K562 (cell line): ENCODE data around the gene MOB3B. TPM values are rescaled to one million over a fixed set of nuclear protein-coding genes. Genes with fewer than 3 reads are reported as not detected.

Source experiments
- ATAC-seq: fragments of 200-7000 bp; cut with Tn5 transposase; 3 replicates; pipeline ENCODE4 v1.9.1; 2020; ENCODE audit warnings: moderate library complexity
- BruUV-seq: library from RNA; stranded (reverse); fragments of 400-500 nt; replicated peaks from 2 replicates; lab custom pipeline; 2021; lab: Mats Ljungman, UMichigan
- CTCF ChIA-PET: fragments of 300-600 bp; formaldehyde crosslinking; extraction: SDS; loops from one replicate; lab custom pipeline; 2021; ENCODE audit warnings: low intra/inter-chr PET ratio; lab: Yijun Ruan, JAX
- POLR2A ChIA-PET: fragments of 300-600, 350-650 bp; sonication (Branson Sonifier 250); formaldehyde crosslinking; extraction: SDS; loops from one replicate; lab custom pipeline; 2021; ENCODE audit warnings: antibody characterized with exemption, inconsistent platforms; lab: Yijun Ruan, JAX
- DNase-seq, 4 experiments: peaks; one replicate each; pipeline versions ENCODE4 v3.0.0 to v3.0.0-alpha.2; 2011 to 2018; ENCODE audit warnings: low spot score in 3 of 4, mixed read lengths in 3 of 4; ENCODE audit errors: extremely low read depth in 1 of 4
- FAIRE-seq: peaks from 2 replicates; lab custom pipeline; 2011; peaks lifted over from hg19 to GRCh38; lab: Jason Lieb, UNC
- H2AFZ ChIP-seq: 2 replicates; pipeline ENCODE4 v1.6.0; 2011; ENCODE audit warnings: low read depth, low read length, control low read depth, inconsistent platforms
- H3K27ac ChIP-seq: fragments of 200-600 bp; 3 replicates; pipeline ENCODE4 v1.8.0; 2011; ENCODE audit warnings: low read depth, mild to moderate bottlenecking, control low read depth, inconsistent platforms, low read length, moderate library complexity, mixed read lengths; ENCODE audit errors: extremely low read depth
- H3K27me3 ChIP-seq, 2 experiments: fragments of 300-600 bp in 1 of 2; 2 replicates in 1 of 2; 3 replicates in 1 of 2; pipeline versions ENCODE4 v1.6.0 to v1.8.0; 2011; ENCODE audit warnings: inconsistent platforms in 2 of 2, low read length in 2 of 2, mild to moderate bottlenecking in 1 of 2, mixed read lengths in 1 of 2, moderate library complexity in 1 of 2; ENCODE audit not compliant: control insufficient read depth in 2 of 2, insufficient read depth in 2 of 2
- H3K36me3 ChIP-seq: fragments of 300-600 bp; 3 replicates; pipeline ENCODE4 v1.8.0; 2011; ENCODE audit warnings: mild to moderate bottlenecking, low read length, inconsistent platforms; ENCODE audit not compliant: control insufficient read depth, insufficient read depth
- H3K4me1 ChIP-seq, 2 experiments: fragments of 200-600 bp in 1 of 2; replicated peaks in 1 of 2; 2 replicates in 1 of 2; 3 replicates in 1 of 2; pipeline versions ENCODE4 v1.5.1 to v1.8.0; 2011; ENCODE audit warnings: inconsistent platforms in 2 of 2, low read length in 2 of 2, mild to moderate bottlenecking in 1 of 2, mixed read lengths in 1 of 2, moderate library complexity in 1 of 2; ENCODE audit not compliant: control insufficient read depth in 2 of 2, insufficient read depth in 2 of 2
- H3K4me2 ChIP-seq: 2 replicates; pipeline ENCODE4 v1.6.1; 2011; ENCODE audit warnings: low read length, control low read depth, inconsistent platforms, mixed read lengths; ENCODE audit not compliant: insufficient read depth
- H3K4me3 ChIP-seq: fragments of 200-600 bp; sonication (generic), shearing (Covaris generic); 2 replicates; pipeline ENCODE4 v1.5.1; 2016; ENCODE audit warnings: control low read depth, inconsistent platforms
- H3K79me2 ChIP-seq: fragments of 200-600 bp; 3 replicates; pipeline ENCODE4 v1.8.0; 2011; ENCODE audit warnings: low read length, inconsistent platforms; ENCODE audit not compliant: control insufficient read depth, insufficient read depth
- H3K9ac ChIP-seq, 2 experiments: 2 replicates each; pipeline versions ENCODE4 v1.6.0 to v1.6.1; 2011; ENCODE audit warnings: low read depth in 2 of 2, low read length in 2 of 2, control low read depth in 1 of 2, inconsistent platforms in 1 of 2, mild to moderate bottlenecking in 1 of 2, mixed read lengths in 1 of 2; ENCODE audit not compliant: insufficient read depth in 1 of 2
- H3K9me1 ChIP-seq: one replicate; pipeline ENCODE4 v1.6.0; 2011; ENCODE audit warnings: inconsistent platforms, mild to moderate bottlenecking, low read length, moderate library complexity; ENCODE audit not compliant: control insufficient read depth, insufficient read depth
- H3K9me3 ChIP-seq: replicated peaks from 2 replicates; pipeline ENCODE4 v1.5.1; 2011; ENCODE audit warnings: low read depth, low read length, inconsistent platforms; ENCODE audit not compliant: control insufficient read depth, insufficient read depth
- H4K20me1 ChIP-seq: replicated peaks from 2 replicates; pipeline ENCODE4 v1.6.1; 2011; ENCODE audit warnings: low read length, inconsistent platforms, mixed read lengths; ENCODE audit not compliant: control insufficient read depth, insufficient read depth
- BRD4 ChIP-seq: fragments of 200-600 bp; sonication (generic); IDR thresholded peaks from 2 replicates; pipeline ENCODE4 v1.6.1; 2017; ENCODE audit warnings: inconsistent platforms
- ELF2 ChIP-seq: fragments of 250-450 bp; sonication (Bioruptor Pico); IDR thresholded peaks from 2 replicates; pipeline ENCODE4 v1.5.0; 2021; ENCODE audit warnings: mild to moderate bottlenecking
- MED1 ChIP-seq: sonication (generic); formaldehyde crosslinking; IDR thresholded peaks from 2 replicates; pipeline ENCODE4 v1.8.1; 2023; ENCODE audit warnings: missing genetic modification reagents, borderline replicate concordance
- RBM22 ChIP-seq: fragments of 200-400 bp; formaldehyde crosslinking; IDR thresholded peaks from 2 replicates; pipeline ENCODE4 v1.6.1; 2018; ENCODE audit warnings: low read length, low read depth; ENCODE audit not compliant: poor library complexity, severe bottlenecking
- SMAD4 ChIP-seq: fragments of 250-450 bp; sonication (Bioruptor Pico); conservative IDR thresholded peaks from 2 replicates; pipeline ENCODE4 v1.8.0; 2021; ENCODE audit warnings: inconsistent platforms, mild to moderate bottlenecking, moderate library complexity
- THRB ChIP-seq: fragments of 450-650 bp; formaldehyde crosslinking; conservative IDR thresholded peaks from 2 replicates; pipeline ENCODE4 v1.4.0; 2022; ENCODE audit warnings: mild to moderate bottlenecking, missing genetic modification characterization
- TRIM25 ChIP-seq: fragments of 450-650 bp; IDR thresholded peaks from 2 replicates; pipeline ENCODE4 v1.7.0; 2016; ENCODE audit warnings: borderline replicate concordance
- YY1 ChIP-seq, 3 experiments: IDR thresholded peaks; 2 replicates each; pipeline ENCODE4 v1.6.1; 2011; ENCODE audit warnings: low read length in 2 of 3, mild to moderate bottlenecking in 2 of 3, moderate library complexity in 2 of 3, borderline replicate concordance in 1 of 3, control low read depth in 1 of 3, low read depth in 1 of 3; ENCODE audit not compliant: insufficient read depth in 3 of 3, insufficient replicate concordance in 2 of 3, control insufficient read depth in 1 of 3, insufficient read length in 1 of 3; ENCODE audit errors: extremely low read depth in 1 of 3
- ZBED1 ChIP-seq: IDR thresholded peaks from 2 replicates; pipeline ENCODE4 v1.6.1; 2014
- ZNF644 ChIP-seq: fragments of 200-800 bp; sonication (Bioruptor generic); IDR thresholded peaks from 2 replicates; pipeline ENCODE4 v1.6.1; 2016; ENCODE audit warnings: low read depth, missing genetic modification characterization, missing compliant biosample characterization
- WGBS: fragments of 100-300 bp; shearing (Covaris generic); methylation state at CpG from one replicate; pipeline ENCODE4 v1.1.6; 2016; ENCODE audit warnings: low coverage, mixed read lengths; ENCODE audit not compliant: insufficient coverage; ENCODE audit errors: missing lambda C conversion rate; 5-methylcytosine and 5-hydroxymethylcytosine counted together
- in situ Hi-C: fragments of 300-500 bp; cut with MboI; formaldehyde crosslinking; loops from 4 replicates; pipeline ENCODE4 v1.15.0; 2018; ENCODE audit warnings: inconsistent platforms, mixed read lengths
- intact Hi-C: fragments of 100-400 bp; cut with micrococcal nuclease; formaldehyde crosslinking; loops from 2 replicates; pipeline ENCODE4 v1.14.2; 2022
- polyA plus RNA-seq, 8 experiments: library from polyadenylated mRNA; depleted of rRNA in 4 of 8; stranded (reverse) in 5 of 8; unstranded in 3 of 8; fragments of >200 nt; fragmentation: Nextera tagmentation in 2 of 8; fragmentation: Illumina TruSeq in 1 of 8; extraction: Ambion mirVana in 2 of 8; extraction: Trizol in 1 of 8; gene quantifications; 2 replicates each; pipeline versions ENCODE4 v1.2.1 to v1.2.3, GENCODE V29; 2011 to 2014; ENCODE audit warnings: inconsistent platforms in 1 of 8, missing spikeins in 1 of 8
- total RNA-seq, 7 experiments: library from RNA; depleted of rRNA in 6 of 7; stranded (reverse); fragments of >200 nt in 6 of 7; fragmentation: Illumina TruSeq in 2 of 7; extraction: Trizol in 2 of 7; gene quantifications; 2 replicates each; pipeline versions ENCODE4 v1.2.1 to v1.2.3, GENCODE V29; 2011 to 2021; ENCODE audit warnings: low replicate concordance in 1 of 7

The MOB3B gene
- total and polyA plus RNA-seq, 9 of the 15 experiments (the other 6 are each of a cell fraction or from before 2014, with no cell fraction given), result 3.6 to 12.8 (median 7.2) TPM

GRCh38 chr9:27353166-27353473 is 176.5 kb downstream of the MOB3B start:
- Histone ChIP-seq H3K79me2 (peaks cover 3% of the 10 kb centered on the region; the same call in 2 of the 3 replicates), H3K4me2 (no peak overlapping the region), H4K20me1 (no peaks in the 10 kb centered on the region), H3K27ac (no peak overlapping the region), H2AFZ (no peak overlapping the region), H3K4me3 (no peak overlapping the region), H3K4me1 (no peaks in the 10 kb centered on the region; a peak in 1 of 5 replicates), H3K9me1 (no peaks in the 10 kb centered on the region)
- no peak for DNase-seq
- intact Hi-C loops, result no loop called here
- FAIRE-seq, result no peak
- no peak for ATAC-seq
- no peak for TF ChIP-seq BRD4
- TF ChIP-seq, all 486 proteins: peak for 0
- CTCF ChIA-PET, result no interaction called here
- Histone ChIP-seq H3K36me3 (peaks cover 13% of the 10 kb centered on the region; the same call in 2 of the 3 replicates), H3K9ac (no peak overlapping the region), H3K27me3 (no peaks in the 10 kb centered on the region), H3K9me3 (no peaks in the 10 kb centered on the region)
- 100% methylated on average over 1 of the region's 4 CpGs for WGBS
- BruUV-seq, result no TSS peak
- POLR2A ChIA-PET, result no interaction called here
- in situ Hi-C loops, result no loop called here

DNA sequence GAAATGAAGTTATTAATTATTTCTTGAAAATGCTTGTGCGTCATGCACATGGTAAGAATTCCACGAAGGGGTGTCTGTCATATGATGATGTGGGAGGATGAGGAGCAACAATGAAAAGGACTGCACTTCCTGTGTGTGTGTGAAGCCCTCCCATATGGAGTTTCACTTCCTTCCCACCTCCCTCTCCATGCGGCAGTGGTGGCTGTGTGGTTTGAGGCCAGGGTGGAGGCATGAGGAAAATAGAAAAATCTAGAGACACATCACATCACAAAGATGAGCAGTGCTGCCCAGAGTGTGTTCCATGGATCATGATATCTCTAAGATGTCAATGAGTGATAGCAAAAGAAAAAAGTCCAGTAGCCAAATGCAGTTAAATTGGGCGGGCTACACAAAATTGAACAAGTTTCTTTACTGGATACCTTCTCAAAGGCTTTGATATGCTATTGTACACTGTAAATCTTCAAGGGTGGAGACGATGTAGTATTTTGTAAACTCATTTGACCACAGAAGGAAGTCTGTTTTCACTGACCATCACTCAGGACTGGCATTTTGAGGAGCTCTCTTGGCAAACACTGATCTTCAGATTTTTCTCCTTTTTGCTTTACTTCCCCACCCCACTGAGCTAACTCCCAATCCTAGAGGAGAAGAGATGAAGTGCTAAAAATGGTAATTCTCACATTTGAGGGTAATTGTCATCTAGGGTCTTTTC is 177.0 kb downstream of the MOB3B start:
- ChIA-PET CTCF (no interaction called here), POLR2A (no interaction called here)
- FAIRE-seq (no peak), ATAC-seq (no peak), DNase-seq (no peak)
- Histone ChIP-seq H3K79me2 (peaks cover 3% of the 10 kb centered on the region), H3K27ac (no peak overlapping the region), H3K36me3 (peaks cover 13% of the 10 kb centered on the region; the same call in 2 of the 3 replicates), H3K4me1 (no peaks in the 10 kb centered on the region; a peak in 1 of 5 replicates), H3K4me3 (no peak overlapping the region), H3K4me2 (no peak overlapping the region), H4K20me1 (no peaks in the 10 kb centered on the region), H3K9ac (no peak overlapping the region), H3K9me3 (no peaks in the 10 kb centered on the region), H3K9me1 (no peaks in the 10 kb centered on the region), H3K27me3 (no peaks in the 10 kb centered on the region), H2AFZ (no peak overlapping the region)
- TF ChIP-seq ELF2 (CRISPR knock-in tag) (no peak), ZBED1 (no peak), RBM22 (no peak), SMAD4 (CRISPR knock-in tag) (no peak), ZNF644 (tag) (no peak), THRB (CRISPR knock-in tag) (no peak), MED1 (CRISPR knock-in tag) (no peak), YY1 (IDR thresholded peaks at IDR 0.05; ENCODE audit: borderline replicate concordance in 1 of 3, control insufficient read depth in 1 of 3, extremely low read depth in 1 of 3, insufficient read depth in 3 of 3, insufficient read length in 1 of 3, insufficient replicate concordance in 2 of 3, low read depth in 1 of 3, low read length in 2 of 3) (no peak), TRIM25 (no peak)
- BruUV-seq, result no TSS peak
- 100% methylated on average over 2 of the region's 5 CpGs for whole genome bisulfite sequencing
- in situ Hi-C loops (no loop called here), intact Hi-C loops (no loop called here)
